ENCODE measurements around the gene AASDHPPT.

Gene AASDHPPT

DNA sequence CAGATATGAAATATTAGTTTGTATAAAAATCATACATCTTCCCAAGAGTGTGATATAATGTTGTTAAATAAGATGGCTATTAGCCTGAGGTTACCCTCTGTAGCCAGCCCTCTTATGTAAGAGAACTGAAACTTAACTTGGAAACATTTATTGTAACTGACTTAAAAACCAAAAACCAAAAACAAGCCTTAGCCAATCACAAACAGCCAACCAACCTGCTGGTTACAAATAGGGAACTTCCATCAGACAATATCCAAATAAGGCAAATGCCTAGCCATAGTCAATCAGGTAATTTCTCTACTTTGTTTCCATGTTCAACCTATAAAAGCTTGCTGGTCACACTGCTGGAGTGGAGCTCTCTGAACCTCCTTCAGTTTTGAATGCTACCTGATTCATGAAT is 14.5 kb upstream of the AASDHPPT start:
- DNase-seq (ENCODE audit: insufficient read length, low spot score) (no peak), FAIRE-seq (no peak)
- no peak for TF ChIP-seq POLR2A (IDR thresholded peaks at IDR 0.05; ENCODE audit: low read depth, low read length)

GRCh38 chr11:106070606-106071005 is 6.9 kb upstream of the AASDHPPT start:
- no peak for FAIRE-seq
- no peak for DNase-seq (ENCODE audit: insufficient read length, low spot score)
- no peak for TF ChIP-seq POLR2A (IDR thresholded peaks at IDR 0.05; ENCODE audit: low read depth, low read length)

GRCh38 chr11:106072804-106073203 is 4.7 kb upstream of the AASDHPPT start:
- FAIRE-seq (no peak), DNase-seq (ENCODE audit: insufficient read length, low spot score) (no peak)
- no peak for TF ChIP-seq POLR2A (IDR thresholded peaks at IDR 0.05; ENCODE audit: low read depth, low read length)

DNA sequence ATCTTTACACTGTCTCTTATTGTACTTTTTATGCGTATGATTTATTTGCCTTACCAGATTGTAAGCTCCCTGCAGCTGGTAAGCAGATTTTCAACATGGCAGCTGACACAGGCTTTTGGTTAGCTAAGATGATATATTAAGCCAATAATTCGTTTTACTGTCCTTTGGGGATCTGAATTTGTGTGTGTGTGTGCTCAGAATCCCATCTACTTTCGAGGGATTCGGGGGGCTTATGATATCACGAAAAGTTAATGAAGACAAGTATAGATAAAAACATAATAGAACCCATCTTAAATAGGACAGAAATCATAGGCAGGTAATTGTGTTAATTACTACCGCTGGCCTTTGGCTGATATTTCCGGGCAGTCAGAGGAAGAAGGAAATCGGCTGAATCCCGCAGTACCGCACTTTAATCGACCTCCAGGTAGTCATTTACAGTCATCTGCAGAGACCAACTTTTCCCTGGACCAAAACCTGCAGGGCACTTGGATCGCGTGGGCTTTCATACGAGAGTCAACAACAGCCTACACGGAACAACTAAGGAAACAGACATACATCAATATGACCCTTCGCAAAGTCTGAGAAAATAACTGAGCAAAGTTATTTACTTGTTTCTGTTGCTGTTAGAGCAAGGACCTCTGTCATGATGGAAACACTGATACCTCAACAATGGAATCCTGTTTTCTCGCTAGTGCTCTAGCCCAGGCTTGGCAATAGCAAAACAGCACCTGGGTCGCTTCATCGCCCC is 1.1 kb upstream of the AASDHPPT start:
- no peak for TF ChIP-seq POLR2A (IDR thresholded peaks at IDR 0.05; ENCODE audit: low read depth, low read length)
- FAIRE-seq (no peak), DNase-seq (ENCODE audit: insufficient read length, low spot score) (no peak)

- DNase-seq (ENCODE audit: insufficient read length, low spot score) (peak; percentile 60), FAIRE-seq (peak; percentile 95)
- 0 out of 2 replicates have a peak, but pooled peaks have one; percentile 18 for TF ChIP-seq POLR2A (IDR thresholded peaks at IDR 0.05; ENCODE audit: low read depth, low read length)
Measured at GRCh38 chr11:106076919-106077608, 398 bp upstream of the AASDHPPT start, which contains the start of gene KBTBD3. Gene KBTBD3, minus strand, starts transcription at chr11:106077347. Its CDS starts 18,250 bp downstream, at chr11:106059097.

- no peak for DNase-seq (ENCODE audit: insufficient read length, low spot score)
- TF ChIP-seq POLR2A (IDR thresholded peaks at IDR 0.05; ENCODE audit: low read depth, low read length) = no peak
- no peak for FAIRE-seq
Measured at GRCh38 chr11:106082096-106082495, 4.6 kb downstream of the AASDHPPT start.

GRCh38 chr11:106086135-106086534 is 8.7 kb downstream of the AASDHPPT start:
- FAIRE-seq (no peak), DNase-seq (ENCODE audit: insufficient read length, low spot score) (no peak)
- no peak for TF ChIP-seq POLR2A (IDR thresholded peaks at IDR 0.05; ENCODE audit: low read depth, low read length)

DNA sequence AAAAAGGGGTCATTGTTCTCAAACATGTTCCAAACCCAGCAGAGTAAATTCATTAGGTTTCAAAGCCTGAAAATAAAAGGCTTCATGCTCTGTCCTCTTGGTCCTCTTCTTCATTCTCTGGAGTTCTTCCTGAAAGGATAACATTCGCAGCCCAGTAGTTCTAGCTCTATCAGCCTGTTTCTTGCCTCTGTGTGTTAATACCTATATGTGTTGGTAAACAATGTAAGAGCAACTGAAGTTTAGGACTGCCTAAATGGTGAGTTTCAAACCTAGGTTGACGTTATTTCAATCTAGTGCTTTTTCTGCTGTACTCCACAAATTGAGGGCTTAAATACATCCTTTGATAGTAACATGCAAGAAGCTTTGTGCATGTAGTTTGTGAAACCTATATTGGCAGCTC is 9.4 kb downstream of the AASDHPPT start:
- no peak for DNase-seq (ENCODE audit: insufficient read length, low spot score)
- FAIRE-seq = no peak
- no peak for TF ChIP-seq POLR2A (IDR thresholded peaks at IDR 0.05; ENCODE audit: low read depth, low read length)

DNA sequence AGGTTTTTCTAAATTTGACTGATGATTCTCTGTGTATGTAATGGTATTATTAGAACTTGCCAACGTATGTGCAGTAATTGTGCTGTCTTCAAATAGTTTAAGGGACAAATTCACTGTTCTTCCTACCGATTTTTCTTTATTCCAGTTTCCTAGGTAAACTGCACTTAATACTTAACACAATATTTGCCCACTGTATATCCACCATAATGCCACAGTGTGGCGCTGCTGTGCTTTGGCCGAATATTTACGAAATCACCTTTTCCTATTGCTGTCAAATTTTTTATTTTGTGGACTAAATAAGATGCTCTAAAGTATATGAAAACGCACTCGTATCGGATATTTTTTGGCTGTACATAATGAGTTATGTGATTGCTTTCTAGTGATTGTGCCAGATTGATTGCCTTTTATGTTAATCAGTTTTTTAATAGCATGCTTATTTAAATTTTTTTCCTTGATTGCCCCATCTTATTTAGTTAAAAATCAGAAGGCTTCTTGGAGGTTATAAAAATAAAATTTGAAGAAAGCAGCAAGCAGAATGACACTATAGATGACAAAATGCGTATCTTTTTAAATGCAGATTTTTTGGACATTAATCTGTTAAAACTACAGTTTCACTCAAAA is 10.5 kb downstream of the AASDHPPT start:
- DNase-seq (ENCODE audit: insufficient read length, low spot score) = no peak
- no peak for TF ChIP-seq POLR2A (IDR thresholded peaks at IDR 0.05; ENCODE audit: low read depth, low read length)
- peak; percentile 43 for FAIRE-seq

DNA sequence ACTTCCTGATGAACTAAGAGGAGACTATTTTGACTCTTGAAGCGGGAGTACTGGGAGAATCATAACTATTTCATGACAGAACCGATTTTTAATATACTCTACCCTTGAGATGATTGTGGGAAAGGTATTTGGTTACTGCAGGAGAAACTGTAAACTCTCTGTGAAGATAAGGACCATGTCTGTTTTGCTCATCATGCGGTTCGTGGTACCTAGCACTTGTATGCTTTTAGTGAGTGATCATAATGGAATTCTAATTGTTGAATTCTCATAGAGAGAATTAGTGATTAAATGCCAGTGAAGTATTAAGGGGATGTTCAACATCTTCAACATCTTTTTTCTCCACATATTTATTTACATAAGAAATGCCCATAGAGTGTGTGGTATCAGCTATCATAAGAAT is 11.4 kb downstream of the AASDHPPT start:
- no peak for FAIRE-seq
- no peak for TF ChIP-seq POLR2A (IDR thresholded peaks at IDR 0.05; ENCODE audit: low read depth, low read length)
- DNase-seq (ENCODE audit: insufficient read length, low spot score) = no peak

DNA sequence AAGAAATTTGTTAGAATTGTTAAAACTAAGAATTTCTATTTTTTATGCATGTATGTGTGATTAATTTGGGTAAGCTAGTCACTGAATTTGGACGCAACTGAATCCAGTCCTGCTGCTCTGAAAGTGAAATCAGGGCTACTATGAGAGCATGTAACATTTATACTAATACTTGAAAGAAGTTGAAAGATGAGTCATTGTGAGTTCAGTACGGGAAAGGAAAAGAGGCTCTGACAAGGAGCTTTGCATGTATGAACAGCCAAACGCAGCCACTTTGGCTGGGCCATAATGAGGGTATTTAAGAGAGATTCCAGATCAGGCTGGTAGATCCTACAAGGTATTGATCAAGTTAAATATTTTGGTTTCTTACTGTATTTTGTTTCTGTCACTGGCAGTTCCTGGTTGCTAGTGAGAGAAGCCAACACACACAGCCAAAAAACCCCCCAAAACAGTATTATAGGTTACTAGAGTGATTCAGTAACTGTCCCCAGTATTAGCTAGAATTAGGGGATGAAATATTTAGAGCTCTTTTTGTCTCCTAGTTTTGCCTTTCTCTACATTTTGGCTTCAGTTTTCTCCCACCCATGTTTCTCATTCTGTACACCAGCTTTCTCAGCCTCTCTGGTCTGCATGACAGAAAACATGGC is 14.1 kb downstream of the AASDHPPT start:
- TF ChIP-seq POLR2A (IDR thresholded peaks at IDR 0.05; ENCODE audit: low read depth, low read length) = no peak
- peak; percentile 15 for FAIRE-seq
- DNase-seq (ENCODE audit: insufficient read length, low spot score) = peak; percentile 1

GRCh38 chr11:106092446-106092845 is 15.0 kb downstream of the AASDHPPT start:
- FAIRE-seq = no peak
- DNase-seq (ENCODE audit: insufficient read length, low spot score) = no peak
- TF ChIP-seq POLR2A (IDR thresholded peaks at IDR 0.05; ENCODE audit: low read depth, low read length) = no peak

DNA sequence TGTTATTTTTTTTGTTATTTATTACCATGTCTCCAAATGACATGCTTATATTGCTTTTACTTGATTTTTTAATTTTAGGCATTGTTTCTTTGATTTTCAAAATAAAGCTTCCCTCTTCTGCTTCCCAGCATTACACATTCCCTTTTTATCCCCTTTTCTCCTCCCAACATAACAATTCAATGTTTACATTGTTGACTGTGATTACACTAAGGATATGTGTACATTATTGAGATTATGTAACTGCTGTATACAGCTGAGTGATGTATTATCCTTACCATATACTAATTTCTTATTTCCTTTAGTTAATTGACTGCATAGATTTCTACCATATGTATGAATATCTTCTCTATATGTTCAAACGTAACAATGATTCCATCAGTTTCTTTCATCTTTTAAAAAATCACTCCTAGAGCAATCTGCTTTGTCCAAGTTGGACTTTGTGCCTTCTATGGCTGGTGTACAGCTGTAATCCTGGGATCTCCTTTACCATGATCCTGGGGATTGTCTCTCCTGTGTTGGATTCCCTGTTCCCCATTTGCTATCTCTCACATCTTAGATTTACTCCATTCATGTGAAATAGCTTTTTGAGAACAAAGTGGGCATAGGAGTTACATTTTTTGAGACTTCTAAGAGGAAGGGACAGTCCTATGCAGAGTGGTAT is 21.6 kb downstream of the AASDHPPT start:
- DNase-seq (ENCODE audit: insufficient read length, low spot score) (no peak), FAIRE-seq (no peak)
- TF ChIP-seq POLR2A (IDR thresholded peaks at IDR 0.05; ENCODE audit: low read depth, low read length) = no peak
